ENCODE results near the gene WSCD1. TPM values are rescaled to one million over a fixed set of nuclear protein-coding genes. Genes with fewer than 3 reads are reported as not detected.

Gene WSCD1
- total RNA-seq, 2 donors from 2014 or later = 1.7 to 4.1 TPM

DNA sequence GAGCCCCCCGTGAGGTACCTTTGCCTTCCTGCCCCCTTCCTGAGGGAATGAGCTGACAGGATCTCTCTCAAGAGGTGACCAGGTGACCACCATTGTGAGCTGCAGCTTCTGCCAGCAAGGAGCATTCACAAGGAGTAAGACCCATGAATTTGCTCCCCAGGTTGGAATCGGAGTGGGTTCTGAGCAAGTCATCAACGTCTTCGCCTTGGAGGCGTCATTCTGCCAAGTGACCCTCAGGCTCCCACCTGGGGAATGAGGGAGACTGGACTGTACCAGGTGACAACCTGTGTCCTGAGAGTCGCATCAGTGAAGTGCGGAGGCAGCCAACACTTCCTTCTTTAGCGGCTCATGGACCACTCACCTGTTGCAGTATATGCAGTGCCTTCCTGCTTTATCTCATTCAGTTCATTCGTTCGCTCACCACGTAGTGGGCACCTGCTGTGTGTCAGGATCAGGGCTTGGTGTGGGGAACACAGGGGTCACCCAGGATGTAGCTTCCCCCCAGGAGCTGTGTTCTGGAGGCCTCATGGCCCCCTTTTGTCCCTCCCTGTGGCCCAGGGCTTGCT, 22.8 kb downstream of the WSCD1 start:
- TF ChIP-seq POLR2A (IDR thresholded peaks at IDR 0.05) (no peak), POLR2AphosphoS5 (IDR thresholded peaks at IDR 0.05) (no peak)
- TF ChIP-seq, protein P1, sequence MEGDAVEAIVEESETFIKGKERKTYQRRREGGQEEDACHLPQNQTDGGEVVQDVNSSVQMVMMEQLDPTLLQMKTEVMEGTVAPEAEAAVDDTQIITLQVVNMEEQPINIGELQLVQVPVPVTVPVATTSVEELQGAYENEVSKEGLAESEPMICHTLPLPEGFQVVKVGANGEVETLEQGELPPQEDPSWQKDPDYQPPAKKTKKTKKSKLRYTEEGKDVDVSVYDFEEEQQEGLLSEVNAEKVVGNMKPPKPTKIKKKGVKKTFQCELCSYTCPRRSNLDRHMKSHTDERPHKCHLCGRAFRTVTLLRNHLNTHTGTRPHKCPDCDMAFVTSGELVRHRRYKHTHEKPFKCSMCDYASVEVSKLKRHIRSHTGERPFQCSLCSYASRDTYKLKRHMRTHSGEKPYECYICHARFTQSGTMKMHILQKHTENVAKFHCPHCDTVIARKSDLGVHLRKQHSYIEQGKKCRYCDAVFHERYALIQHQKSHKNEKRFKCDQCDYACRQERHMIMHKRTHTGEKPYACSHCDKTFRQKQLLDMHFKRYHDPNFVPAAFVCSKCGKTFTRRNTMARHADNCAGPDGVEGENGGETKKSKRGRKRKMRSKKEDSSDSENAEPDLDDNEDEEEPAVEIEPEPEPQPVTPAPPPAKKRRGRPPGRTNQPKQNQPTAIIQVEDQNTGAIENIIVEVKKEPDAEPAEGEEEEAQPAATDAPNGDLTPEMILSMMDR (IDR thresholded peaks at IDR 0.05) = no peak
- Histone ChIP-seq H3K9me3 (no peaks in the 10 kb centered on the region), H3K4me3 (no peak overlapping the region), H3K27ac (no peak overlapping the region), H3K36me3 (no peaks in the 10 kb centered on the region), H3K27me3 (replicated peaks; ENCODE audit: insufficient read depth) (no peaks in the 10 kb centered on the region), H3K4me1 (replicated peaks) (no peaks in the 10 kb centered on the region)
- DNase-seq (ENCODE audit: low spot score) = no peak
- intact Hi-C loops (cut with DNase I) = no loop called here
- WGBS = 88% methylated on average over 11 of the region's 11 CpGs

DNA sequence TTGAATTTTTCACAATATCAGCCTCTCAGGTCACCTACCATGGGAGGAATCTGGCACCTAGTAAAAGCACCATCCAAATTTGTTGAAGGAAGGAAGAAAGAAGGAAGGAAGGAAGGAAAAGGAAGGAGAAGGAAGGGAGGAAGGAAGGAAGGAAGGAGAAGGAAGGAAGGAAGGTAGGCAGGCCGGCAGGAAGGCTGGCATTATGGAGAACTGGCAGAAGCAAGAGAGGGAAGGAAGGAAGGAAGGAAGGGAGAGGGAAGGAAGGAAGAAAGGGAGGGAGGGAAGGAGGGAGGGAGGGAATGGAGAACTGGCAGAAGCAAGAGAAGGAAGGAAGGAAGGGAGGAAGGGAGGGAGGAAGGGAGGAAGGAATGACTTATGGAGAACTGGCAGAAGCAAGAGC, 24.3 kb downstream of the WSCD1 start:
- Histone ChIP-seq H3K4me1 (replicated peaks) (no peaks in the 10 kb centered on the region), H3K9me3 (no peaks in the 10 kb centered on the region), H3K36me3 (no peaks in the 10 kb centered on the region), H3K4me3 (no peak overlapping the region), H3K27me3 (replicated peaks; ENCODE audit: insufficient read depth) (no peaks in the 10 kb centered on the region), H3K27ac (no peak overlapping the region)
- intact Hi-C loops (cut with DNase I) = no loop called here
- DNase-seq (ENCODE audit: low spot score) = no peak
- TF ChIP-seq POLR2AphosphoS5 (IDR thresholded peaks at IDR 0.05) = no peak
- TF ChIP-seq, protein P1 (IDR thresholded peaks at IDR 0.05) = no peak
- 37% methylated on average over 1 of the region's 1 CpG for WGBS

DNA sequence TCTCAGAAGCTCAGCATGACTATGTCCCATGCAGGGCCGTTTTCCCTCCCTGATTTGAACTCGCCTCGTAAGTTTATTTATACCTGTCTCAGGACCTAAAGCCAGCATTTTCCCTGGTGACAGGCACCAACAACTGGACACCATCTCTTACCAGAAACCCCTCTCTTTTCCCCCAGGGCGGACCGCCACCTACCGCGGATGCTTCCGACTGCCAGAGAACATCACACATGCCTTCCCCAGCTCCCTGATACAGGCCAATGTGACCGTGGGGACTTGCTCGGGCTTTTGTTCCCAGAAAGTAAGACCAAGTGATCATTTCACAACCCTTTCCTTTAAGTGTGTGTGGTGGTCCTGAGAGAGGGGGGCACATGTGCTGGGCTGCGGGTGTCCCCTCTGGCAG, 24.7 kb downstream of the WSCD1 start:
- 95% methylated on average over 11 of the region's 11 CpGs for WGBS
- H3K27ac ChIP-seq = no peak overlapping the region
- intact Hi-C loops (cut with DNase I) = no loop called here
- H3K27me3 ChIP-seq (replicated peaks; ENCODE audit: insufficient read depth) = no peaks in the 10 kb centered on the region
- no peaks in the 10 kb centered on the region for H3K4me1 ChIP-seq (replicated peaks)
- DNase-seq (ENCODE audit: low spot score) = no peak
- H3K4me3 ChIP-seq = no peak overlapping the region
- H3K9me3 ChIP-seq = no peaks in the 10 kb centered on the region
- TF ChIP-seq POLR2A (IDR thresholded peaks at IDR 0.05) (no peak), POLR2AphosphoS5 (IDR thresholded peaks at IDR 0.05) (no peak)
- TF ChIP-seq, protein P1 (IDR thresholded peaks at IDR 0.05) = no peak
- no peaks in the 10 kb centered on the region for H3K36me3 ChIP-seq

DNA sequence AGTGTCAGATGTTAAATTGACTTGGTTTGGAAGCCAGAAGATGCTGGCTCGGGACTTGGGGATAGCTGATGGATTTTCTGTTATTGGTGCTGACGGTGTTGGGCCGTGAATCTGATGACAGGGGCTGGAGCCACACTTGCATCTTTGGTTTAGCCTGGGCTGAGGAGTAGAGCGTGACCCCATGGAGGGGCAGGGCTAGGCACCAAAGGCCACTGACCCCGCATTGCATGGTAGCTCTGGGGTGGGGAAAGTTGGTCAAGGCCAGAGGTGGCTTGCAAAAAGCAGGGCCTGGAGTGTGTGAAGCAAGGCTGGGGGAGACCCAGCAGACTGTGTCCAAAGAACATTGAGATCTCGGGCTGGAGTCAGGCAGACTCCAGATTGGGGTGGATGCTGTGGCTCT, 25.3 kb downstream of the WSCD1 start:
- TF ChIP-seq POLR2A (IDR thresholded peaks at IDR 0.05) = no peak
- no peak for TF ChIP-seq POLR2AphosphoS5 (IDR thresholded peaks at IDR 0.05)
- TF ChIP-seq, protein P1 (IDR thresholded peaks at IDR 0.05) = no peak

DNA sequence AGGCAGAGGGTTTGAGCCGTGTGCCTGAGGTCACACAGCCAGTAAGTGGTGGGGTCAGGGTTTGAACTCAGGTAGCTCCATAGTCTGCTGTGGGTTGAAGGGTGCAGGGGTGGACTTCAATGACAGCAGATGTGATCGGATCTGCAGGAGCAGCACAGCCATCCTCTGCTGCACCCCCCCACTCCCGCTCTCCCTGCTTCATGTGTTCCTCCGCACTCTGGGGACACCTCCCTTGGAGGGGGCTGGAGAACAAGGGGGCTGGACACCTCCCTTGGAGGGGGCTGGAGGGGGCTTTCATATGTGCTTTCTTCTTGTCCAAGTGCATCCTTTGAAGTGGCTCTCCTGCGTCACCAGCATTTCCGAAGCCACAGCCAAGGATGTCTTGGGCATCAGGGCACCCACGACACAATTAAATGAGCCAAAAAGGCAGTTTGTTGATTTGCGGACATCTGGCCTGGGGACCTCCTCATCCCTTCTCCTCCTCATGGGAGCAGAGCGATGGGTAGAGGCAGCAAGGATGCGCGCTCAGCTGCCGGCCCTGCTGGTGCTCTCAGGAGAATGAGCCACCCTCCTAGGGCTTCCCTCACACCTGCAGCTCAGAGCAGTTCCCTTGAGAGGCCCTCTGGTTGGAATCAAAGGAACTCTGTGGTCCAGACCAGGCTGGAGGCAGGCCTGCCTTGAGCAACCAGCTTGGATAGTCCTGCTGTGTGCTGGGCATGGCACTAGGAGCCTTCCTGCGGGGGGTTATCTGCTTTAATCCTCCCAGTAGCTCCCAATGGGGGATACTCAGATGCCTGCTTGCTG, 26.2 kb downstream of the WSCD1 start:
- 93% methylated on average over 12 of the region's 13 CpGs for WGBS

More for the DNA sequence above, 25.3 kb downstream of the WSCD1 start:
- Histone ChIP-seq H3K9me3 (no peaks in the 10 kb centered on the region), H3K36me3 (no peaks in the 10 kb centered on the region), H3K27me3 (replicated peaks; ENCODE audit: insufficient read depth) (no peaks in the 10 kb centered on the region), H3K4me1 (replicated peaks) (no peaks in the 10 kb centered on the region), H3K27ac (no peak overlapping the region), H3K4me3 (no peak overlapping the region)
- 78% methylated on average over 6 of the region's 6 CpGs for WGBS
- intact Hi-C loops (cut with DNase I) = no loop called here
- no peak for DNase-seq (ENCODE audit: low spot score)

More for the DNA sequence above, 26.2 kb downstream of the WSCD1 start:
- Histone ChIP-seq H3K27me3 (replicated peaks; ENCODE audit: insufficient read depth) (no peaks in the 10 kb centered on the region), H3K9me3 (no peaks in the 10 kb centered on the region), H3K4me1 (replicated peaks) (no peaks in the 10 kb centered on the region), H3K27ac (no peak overlapping the region), H3K4me3 (no peak overlapping the region), H3K36me3 (no peaks in the 10 kb centered on the region)
- DNase-seq (ENCODE audit: low spot score) = no peak
- TF ChIP-seq POLR2A (IDR thresholded peaks at IDR 0.05) = no peak
- TF ChIP-seq, protein P1 (IDR thresholded peaks at IDR 0.05) = no peak
- TF ChIP-seq POLR2AphosphoS5 (IDR thresholded peaks at IDR 0.05) = no peak
- intact Hi-C loops (cut with DNase I) = no loop called here
